HepG2 (cell line): ENCODE data around the gene INTS7. TPM values are rescaled to one million over a fixed set of nuclear protein-coding genes. Genes with fewer than 3 reads are reported as not detected.

Experiments
- ATAC-seq: fragments of 200-7000 bp; cut with Tn5 transposase; 3 replicates; pipeline ENCODE4 v1.9.1; 2020; ENCODE audit warnings: mild to moderate bottlenecking, moderate library complexity
- BruUV-seq: library from RNA; stranded (reverse); fragments of 400-500 nt; replicated peaks from 2 replicates; lab custom pipeline; 2021; lab: Mats Ljungman, UMichigan
- CTCF ChIA-PET: fragments of 300-600 bp; formaldehyde crosslinking; extraction: SDS; loops from one replicate; lab custom pipeline; 2021; ENCODE audit warnings: low total read pairs, inconsistent platforms, low intra/inter-chr PET ratio; lab: Yijun Ruan, JAX
- POLR2A ChIA-PET: fragments of 350-600 bp; sonication (Branson Sonifier 250); formaldehyde crosslinking; loops from one replicate; lab custom pipeline; 2020; ENCODE audit warnings: antibody characterized with exemption, inconsistent platforms; lab: Yijun Ruan, JAX
- DNase-seq: peaks from one replicate; pipeline ENCODE4 v3.0.0-alpha.2; 2015; ENCODE audit warnings: low spot score
- FAIRE-seq: peaks from 3 replicates; lab custom pipeline; 2011; peaks lifted over from hg19 to GRCh38; lab: Jason Lieb, UNC
- H2AFZ ChIP-seq: one replicate; pipeline ENCODE4 v1.6.1; 2011; ENCODE audit warnings: low read length, inconsistent platforms
- H3K27ac ChIP-seq: fragments of 300-600 bp; 3 replicates; pipeline ENCODE4 v1.8.0; 2011; ENCODE audit warnings: mixed run types, mild to moderate bottlenecking, mixed read lengths, low read length, inconsistent platforms; ENCODE audit not compliant: insufficient read depth; ENCODE audit errors: extremely low read length
- H3K27me3 ChIP-seq, 2 experiments: fragments of 200-600 bp in 1 of 2; 2 replicates in 1 of 2; 3 replicates in 1 of 2; pipeline versions ENCODE4 v1.6.0 to v1.8.0; 2011; ENCODE audit warnings: low read length in 2 of 2, mild to moderate bottlenecking in 2 of 2, moderate library complexity in 2 of 2, inconsistent platforms in 1 of 2; ENCODE audit not compliant: insufficient read depth in 2 of 2, control insufficient read depth in 1 of 2
- H3K36me3 ChIP-seq, 2 experiments: fragments of 200-600 bp in 1 of 2; replicated peaks in 1 of 2; 2 replicates in 1 of 2; 3 replicates in 1 of 2; pipeline versions ENCODE4 v1.5.1 to v1.8.0; 2011; ENCODE audit warnings: low read length in 2 of 2, inconsistent platforms in 1 of 2; ENCODE audit not compliant: insufficient read depth in 2 of 2, control insufficient read depth in 1 of 2
- H3K4me1 ChIP-seq: 2 replicates; pipeline ENCODE4 v1.5.1; 2012; ENCODE audit warnings: low read length, inconsistent platforms; ENCODE audit not compliant: insufficient read depth
- H3K4me2 ChIP-seq: 2 replicates; pipeline ENCODE4 v1.6.0; 2011; ENCODE audit warnings: low read depth, low read length, inconsistent platforms
- H3K4me3 ChIP-seq, 3 experiments: fragments of 200-600 bp in 1 of 3; sonication (generic), shearing (Covaris generic) in 1 of 3; replicated peaks in 1 of 3; 2 replicates each; pipeline ENCODE4 v1.5.1; 2011 to 2016; ENCODE audit warnings: low read length in 3 of 3, inconsistent platforms in 2 of 3, low read depth in 2 of 3, mild to moderate bottlenecking in 2 of 3, control low read depth in 1 of 3, mixed read lengths in 1 of 3; ENCODE audit not compliant: insufficient read depth in 1 of 3
- H3K79me2 ChIP-seq: one replicate; pipeline ENCODE4 v1.6.1; 2011; ENCODE audit warnings: low read length, inconsistent platforms; ENCODE audit not compliant: insufficient read depth
- H3K9ac ChIP-seq: 2 replicates; pipeline ENCODE4 v1.6.0; 2011; ENCODE audit warnings: mild to moderate bottlenecking, low read depth, low read length, inconsistent platforms; ENCODE audit not compliant: insufficient read depth
- H3K9me3 ChIP-seq: 2 replicates; pipeline ENCODE4 v1.5.1; 2012; ENCODE audit warnings: mild to moderate bottlenecking, low read length
- H4K20me1 ChIP-seq: 2 replicates; pipeline ENCODE4 v1.6.0; 2011; ENCODE audit warnings: inconsistent platforms, mild to moderate bottlenecking, low read length, moderate library complexity; ENCODE audit not compliant: insufficient read depth
- GATAD1 ChIP-seq: IDR thresholded peaks from 2 replicates; pipeline ENCODE4 v1.6.1; 2016; ENCODE audit warnings: missing genetic modification reagents, missing compliant biosample characterization
- MATR3 ChIP-seq: sonication (generic); formaldehyde crosslinking; IDR thresholded peaks from 2 replicates; pipeline ENCODE4 v1.4.0; 2020; ENCODE audit warnings: missing genetic modification reagents
- NCOA5 ChIP-seq: sonication (generic); formaldehyde crosslinking; IDR thresholded peaks from 2 replicates; pipeline ENCODE4 v1.4.0; 2020; ENCODE audit warnings: missing genetic modification reagents
- NFE2L2 ChIP-seq: fragments of 150-350 bp; IDR thresholded peaks from 2 replicates; pipeline ENCODE4 v1.6.1; 2014; ENCODE audit warnings: low read length
- NFRKB ChIP-seq: fragments of 450-650 bp; IDR thresholded peaks from 2 replicates; pipeline ENCODE4 v1.6.1; 2017
- NRL ChIP-seq: sonication (generic); formaldehyde crosslinking; IDR thresholded peaks from 2 replicates; pipeline ENCODE4 v1.5.0; 2020; ENCODE audit warnings: missing genetic modification reagents, mild to moderate bottlenecking, moderate library complexity, borderline replicate concordance
- POGZ ChIP-seq: sonication (generic); formaldehyde crosslinking; IDR thresholded peaks from 2 replicates; pipeline ENCODE4 v1.4.0; 2020; ENCODE audit warnings: mild to moderate bottlenecking, missing genetic modification reagents
- SALL2 ChIP-seq: sonication (generic); formaldehyde crosslinking; IDR thresholded peaks from 2 replicates; pipeline ENCODE4 v1.8.1; 2023; ENCODE audit warnings: mild to moderate bottlenecking, missing genetic modification reagents, inconsistent platforms
- SMAD3 ChIP-seq: sonication (generic); formaldehyde crosslinking; IDR thresholded peaks from 2 replicates; pipeline ENCODE4 v1.4.0; 2020; ENCODE audit warnings: missing genetic modification reagents
- SMARCE1 ChIP-seq: fragments of 450-650 bp; IDR thresholded peaks from 2 replicates; pipeline ENCODE4 v1.6.1; 2017; ENCODE audit warnings: borderline replicate concordance
- SRY ChIP-seq: sonication (generic); formaldehyde crosslinking; IDR thresholded peaks from 2 replicates; pipeline ENCODE4 v1.8.0; 2022; ENCODE audit warnings: mild to moderate bottlenecking, missing genetic modification reagents
- TBL1XR1 ChIP-seq: fragments of 150-350 bp; IDR thresholded peaks from 2 replicates; pipeline ENCODE4 v1.6.1; 2014; ENCODE audit warnings: borderline replicate concordance, low read length; ENCODE audit not compliant: partially characterized antibody
- YEATS2 ChIP-seq: sonication (generic); formaldehyde crosslinking; IDR thresholded peaks from 2 replicates; pipeline ENCODE4 v1.4.0; 2020; ENCODE audit warnings: missing genetic modification reagents, borderline replicate concordance
- ZBTB21 ChIP-seq: sonication (generic); formaldehyde crosslinking; IDR thresholded peaks from 2 replicates; pipeline ENCODE4 v1.4.0; 2020; ENCODE audit warnings: missing genetic modification reagents
- ZNF34 ChIP-seq: sonication (generic); formaldehyde crosslinking; IDR thresholded peaks from 2 replicates; pipeline ENCODE4 v1.4.0; 2020; ENCODE audit warnings: mild to moderate bottlenecking, missing genetic modification reagents, borderline replicate concordance
- ZNF543 ChIP-seq: sonication (generic); formaldehyde crosslinking; IDR thresholded peaks from 2 replicates; pipeline ENCODE4 v1.4.0; 2020; ENCODE audit warnings: mild to moderate bottlenecking, missing genetic modification reagents
- ZNF672 ChIP-seq: sonication (generic); formaldehyde crosslinking; IDR thresholded peaks from 2 replicates; pipeline ENCODE4 v1.8.1; 2022; ENCODE audit warnings: missing genetic modification reagents
- ZNF737 ChIP-seq: sonication (generic); formaldehyde crosslinking; IDR thresholded peaks from 2 replicates; pipeline ENCODE4 v1.5.0; 2020; ENCODE audit warnings: missing genetic modification reagents, mild to moderate bottlenecking, borderline replicate concordance
- ZNF761 ChIP-seq: sonication (generic); formaldehyde crosslinking; conservative IDR thresholded peaks from 2 replicates; pipeline ENCODE4 v1.4.0; 2020; ENCODE audit warnings: mild to moderate bottlenecking, missing genetic modification reagents
- ZNF768 ChIP-seq: sonication (generic); formaldehyde crosslinking; IDR thresholded peaks from 2 replicates; pipeline ENCODE4 v1.4.0; 2020; ENCODE audit warnings: missing genetic modification reagents
- ZNF782 ChIP-seq: sonication (generic); formaldehyde crosslinking; IDR thresholded peaks from 2 replicates; pipeline ENCODE4 v1.4.0; 2020; ENCODE audit warnings: missing genetic modification reagents, mild to moderate bottlenecking, borderline replicate concordance
- ZSCAN31 ChIP-seq: sonication (generic); formaldehyde crosslinking; IDR thresholded peaks from 2 replicates; pipeline ENCODE4 v1.5.0; 2020; ENCODE audit warnings: low read depth, mild to moderate bottlenecking, missing genetic modification reagents
- ZZZ3 ChIP-seq: sonication (generic); formaldehyde crosslinking; IDR thresholded peaks from 2 replicates; pipeline ENCODE4 v1.4.0; 2020; ENCODE audit warnings: missing genetic modification reagents, mild to moderate bottlenecking, borderline replicate concordance
- WGBS: methylation state at CpG from one replicate; pipeline ENCODE4 v1.1.6; 2017; ENCODE audit warnings: low lambda C conversion rate; 5-methylcytosine and 5-hydroxymethylcytosine counted together
- in situ Hi-C: cut with HindIII; loops from 2 replicates; pipeline ENCODE4 v1.10.0; 2017; ENCODE audit warnings: low pct_unique_long_range_greater_than_20kb; ENCODE audit not compliant: extremely low pct_ligation_motif_present
- intact Hi-C: fragments of 100-400 bp; cut with micrococcal nuclease; formaldehyde crosslinking; loops from one replicate; pipeline ENCODE4 v1.10.0; 2022; ENCODE audit not compliant: unreplicated experiment
- polyA plus RNA-seq, 8 experiments: library from polyadenylated mRNA; depleted of rRNA in 3 of 8; stranded (reverse) in 7 of 8; unstranded in 1 of 8; fragments of >200 nt; fragmentation: Illumina TruSeq in 4 of 8; extraction: Trizol in 4 of 8; gene quantifications; 2 replicates each; pipeline versions ENCODE4 v1.2.1 to v1.2.3, GENCODE V29; 2011 to 2016; ENCODE audit warnings: low read depth in 4 of 8, missing spikeins in 1 of 8, mixed read lengths in 1 of 8; ENCODE audit not compliant: insufficient read depth in 1 of 8
- total RNA-seq, 5 experiments: library from RNA; depleted of rRNA; stranded (reverse); fragments of >200 nt; fragmentation: Illumina TruSeq; extraction: Trizol; gene quantifications; 2 replicates each; pipeline ENCODE4 v1.2.3, GENCODE V29; 2016; ENCODE audit warnings: low read depth in 1 of 5
- TF ChIP-seq, protein P1 (sequence below): IDR thresholded peaks from 2 replicates; pipeline ENCODE4 v1.6.1; 2016; ENCODE audit warnings: missing compliant biosample characterization, missing genetic modification reagents, borderline replicate concordance
- TF ChIP-seq, protein P2 (sequence below): sonication (generic); formaldehyde crosslinking; IDR thresholded peaks from 2 replicates; pipeline ENCODE4 v1.4.0; 2020; ENCODE audit warnings: low read depth, mild to moderate bottlenecking, missing genetic modification reagents

Gene INTS7
- total and polyA plus RNA-seq, 2 of the 13 experiments (the other 11 are each of a cell fraction or from before 2014, with no cell fraction given), result 18.3 to 22.4 TPM

DNA sequence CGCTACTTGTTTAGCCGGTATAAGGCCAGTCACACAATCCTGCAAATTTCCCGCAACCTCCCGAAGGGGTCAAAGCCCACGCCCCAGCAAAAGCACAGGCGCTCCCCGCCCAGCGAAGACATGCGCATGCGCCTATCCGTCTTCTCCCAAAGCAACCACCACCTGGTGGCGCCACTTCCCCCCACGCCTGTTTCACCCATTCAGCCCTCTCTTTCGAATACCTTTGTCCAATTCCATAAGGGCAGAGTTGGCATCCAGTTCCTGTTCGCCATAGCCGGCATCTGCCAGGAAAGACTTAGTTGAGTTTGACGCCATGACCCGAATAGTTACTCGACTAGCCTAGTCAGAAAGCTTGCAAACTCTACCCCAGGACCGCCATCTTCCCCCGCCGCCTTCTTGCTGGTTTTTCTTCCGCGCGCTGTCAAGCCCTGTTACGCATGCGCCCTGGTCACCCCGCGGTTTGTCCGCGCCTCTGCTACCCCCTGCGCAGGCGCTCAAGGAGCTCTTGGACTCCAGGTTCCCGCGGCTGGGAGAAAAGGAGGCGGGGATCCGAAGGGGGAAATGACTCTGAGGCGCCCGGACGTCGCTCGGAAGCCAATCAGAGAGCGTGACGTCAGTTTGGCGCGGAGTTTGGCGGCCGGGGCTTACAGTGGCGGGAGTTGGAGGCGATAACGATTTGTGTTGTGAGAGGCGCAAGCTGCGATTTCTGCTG lies at the start of gene INTS7, which contains the start of gene DTL (continued):
- TF ChIP-seq ZNF543 (no peak; the same call in 1 of the 2 replicates), SMAD3 (0 out of 2 replicates have a peak, but pooled peaks have one; percentile 49), MATR3 (CRISPR knock-in tag) (no peak), ZNF761 (0 out of 2 replicates have a peak, but pooled peaks have one; percentile 73), ZNF737 (CRISPR knock-in tag) (no peak), POGZ (CRISPR knock-in tag) (peak; percentile 77), ZNF34 (CRISPR knock-in tag) (no peak), NRL (CRISPR knock-in tag) (no peak), SRY (no peak), NFRKB (peak; percentile 91), ZNF768 (CRISPR knock-in tag) (0 out of 2 replicates have a peak, but pooled peaks have one; percentile 4), SALL2 (CRISPR knock-in tag) (peak; percentile 65; the same call in 1 of the 2 replicates), ZNF782 (CRISPR knock-in tag) (peak; percentile 12; the same call in 1 of the 2 replicates), ZNF672 (CRISPR knock-in tag) (no peak)

DNA sequence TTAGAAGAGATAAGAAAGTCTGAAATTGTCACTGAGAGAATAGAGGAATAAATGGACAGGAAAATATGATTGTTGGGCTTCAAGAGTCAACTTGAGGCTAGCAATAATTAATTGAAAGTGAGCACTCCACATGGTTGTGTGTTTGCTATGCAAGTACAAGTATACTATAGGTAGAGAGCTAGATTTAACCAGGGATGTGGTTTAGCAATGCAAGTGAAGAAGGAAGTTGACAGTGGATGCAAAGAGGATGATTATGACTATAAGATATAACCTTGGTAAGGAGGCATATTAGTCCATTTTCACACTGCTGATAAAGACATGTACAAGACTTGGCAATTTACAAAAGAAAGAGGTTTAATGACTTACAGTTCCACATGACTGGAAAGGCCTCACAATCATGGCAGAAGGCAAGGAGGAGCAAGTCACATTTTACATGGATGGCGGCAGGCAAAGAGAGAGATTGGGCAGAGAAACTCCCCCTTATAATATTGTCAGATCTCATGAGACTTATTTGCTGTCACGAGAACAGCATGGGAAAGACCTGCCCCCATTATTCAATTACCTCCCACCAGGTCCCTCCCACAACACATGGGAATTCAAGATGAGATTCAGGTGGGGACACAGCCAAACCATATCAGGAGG lies 47.5 kb upstream of the INTS7 start:
- ATAC-seq (no peak), DNase-seq (no peak), FAIRE-seq (no peak)
- Histone ChIP-seq H3K9me3 (no peaks in the 10 kb centered on the region), H2AFZ (no peak overlapping the region), H3K27ac (no peak overlapping the region), H3K36me3 (peaks cover 5 to 75% of the 10 kb centered on the region in 2 experiments), H3K79me2 (no peaks in the 10 kb centered on the region), H3K4me2 (no peak overlapping the region), H3K4me3 (no peak overlapping the region), H4K20me1 (no peaks in the 10 kb centered on the region), H3K4me1 (no peaks in the 10 kb centered on the region), H3K27me3 (no peaks in the 10 kb centered on the region), H3K9ac (no peak overlapping the region)
- POLR2A ChIA-PET, result no interaction called here
- in situ Hi-C loops, result no loop called here
- 95% methylated on average over 2 of the region's 2 CpGs for WGBS
- intact Hi-C loops, result no loop called here
- CTCF ChIA-PET, result no interaction called here
- no TSS peak for BruUV-seq
- TF ChIP-seq TBL1XR1 (no peak), NCOA5 (CRISPR knock-in tag) (no peak), ZSCAN31 (CRISPR knock-in tag) (no peak), ZBTB21 (CRISPR knock-in tag) (no peak), SMARCE1 (no peak), GATAD1 (CRISPR knock-in tag) (no peak), ZZZ3 (no peak), YEATS2 (CRISPR knock-in tag) (no peak), NFE2L2 (no peak)
- TF ChIP-seq, protein P1, sequence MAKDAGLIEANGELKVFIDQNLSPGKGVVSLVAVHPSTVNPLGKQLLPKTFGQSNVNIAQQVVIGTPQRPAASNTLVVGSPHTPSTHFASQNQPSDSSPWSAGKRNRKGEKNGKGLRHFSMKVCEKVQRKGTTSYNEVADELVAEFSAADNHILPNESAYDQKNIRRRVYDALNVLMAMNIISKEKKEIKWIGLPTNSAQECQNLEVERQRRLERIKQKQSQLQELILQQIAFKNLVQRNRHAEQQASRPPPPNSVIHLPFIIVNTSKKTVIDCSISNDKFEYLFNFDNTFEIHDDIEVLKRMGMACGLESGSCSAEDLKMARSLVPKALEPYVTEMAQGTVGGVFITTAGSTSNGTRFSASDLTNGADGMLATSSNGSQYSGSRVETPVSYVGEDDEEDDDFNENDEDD, result no peak
- TF ChIP-seq, protein P2, sequence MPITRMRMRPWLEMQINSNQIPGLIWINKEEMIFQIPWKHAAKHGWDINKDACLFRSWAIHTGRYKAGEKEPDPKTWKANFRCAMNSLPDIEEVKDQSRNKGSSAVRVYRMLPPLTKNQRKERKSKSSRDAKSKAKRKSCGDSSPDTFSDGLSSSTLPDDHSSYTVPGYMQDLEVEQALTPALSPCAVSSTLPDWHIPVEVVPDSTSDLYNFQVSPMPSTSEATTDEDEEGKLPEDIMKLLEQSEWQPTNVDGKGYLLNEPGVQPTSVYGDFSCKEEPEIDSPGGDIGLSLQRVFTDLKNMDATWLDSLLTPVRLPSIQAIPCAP (CRISPR knock-in tag), result no peak
